ENCODE data around the gene AVL9. TPM values are rescaled to one million over a fixed set of nuclear protein-coding genes. Genes with fewer than 3 reads are reported as not detected.

The AVL9 gene
- 22.4 TPM for polyA plus RNA-seq (2013)

- CTCF ChIA-PET, result interaction anchor here (0.7 to 0.9 kb wide), 3 partner anchors 9 to 80 kb away, joined by 3 to 4 read pairs (median 3); no protein-coding TSS in a partner anchor
- under 1% methylated on average over 46 of the region's 67 CpGs for WGBS (ENCODE audit: insufficient coverage)
- POLR2A ChIA-PET, result interaction anchor here (0.8 to 1.3 kb wide), 4 partner anchors 11 to 37 kb away, joined by 3 to 4 read pairs (median 3); no protein-coding TSS in a partner anchor
- H3K36me3 ChIP-seq (ENCODE audit: control insufficient read depth in 4 of 4, insufficient read depth in 4 of 4, low read length in 3 of 4), result peaks cover 0 to 3% (median under 1%) of the 10 kb centered on the region in 4 experiments
- peak; percentile 96 to 98 (median 98) for DNase-seq
- peak within 1 kb of the TSS; percentile 64 to 97 (median 90) for H3K4me3 ChIP-seq (ENCODE audit: control insufficient read depth in 1 of 7, extremely low read depth in 1 of 7, insufficient read depth in 4 of 7, low read depth in 2 of 7, low read length in 6 of 7)
- H3K9me3 ChIP-seq (ENCODE audit: control extremely low read depth in 1 of 5, control insufficient read depth in 4 of 5, insufficient read depth in 2 of 5, low read depth in 1 of 5, low read length in 4 of 5), result no peaks in the 10 kb centered on the region
- H3K4me1 ChIP-seq (ENCODE audit: control extremely low read depth in 1 of 4, control insufficient read depth in 4 of 4, insufficient read depth in 4 of 4, low read length in 3 of 4), result peaks cover 4 to 22% (median 16%) of the 10 kb centered on the region in 4 experiments
- no peaks in the 10 kb centered on the region for H3K27me3 ChIP-seq (replicated peaks in 2 of 5; ENCODE audit: control insufficient read depth in 4 of 5, insufficient read depth in 5 of 5, low read length in 4 of 5)
- H3K27ac ChIP-seq (ENCODE audit: insufficient read depth in 1 of 2, low read depth in 1 of 2, low read length in 2 of 2, poor library complexity in 1 of 2, severe bottlenecking in 2 of 2), result peak within 1 kb of the TSS; percentile 58 to 90
Measured at GRCh38 chr7:32495298-32496051, at the start of gene AVL9. Gene AVL9 (plus strand): TSS chr7:32495489. CDS start chr7:32495710, 221 bp downstream.

GRCh38 chr7:32447218-32447617 is 48.1 kb upstream of the AVL9 start:
- ChIA-PET POLR2A (no interaction called here), CTCF (no interaction called here)
- H3K36me3 ChIP-seq (ENCODE audit: control insufficient read depth in 4 of 4, insufficient read depth in 4 of 4, low read length in 3 of 4), result no peaks in the 10 kb centered on the region
- no peak for DNase-seq
- WGBS (ENCODE audit: insufficient coverage), result 92% methylated on average over 2 of the region's 2 CpGs
- H3K27ac ChIP-seq (ENCODE audit: insufficient read depth in 1 of 2, low read depth in 1 of 2, low read length in 2 of 2, poor library complexity in 1 of 2, severe bottlenecking in 2 of 2), result no peak overlapping the region
- H3K27me3 ChIP-seq (replicated peaks in 2 of 5; ENCODE audit: control insufficient read depth in 4 of 5, insufficient read depth in 5 of 5, low read length in 4 of 5), result peaks cover 0 to 2% (median 0%) of the 10 kb centered on the region in 5 experiments
- H3K9me3 ChIP-seq (ENCODE audit: control extremely low read depth in 1 of 5, control insufficient read depth in 4 of 5, insufficient read depth in 2 of 5, low read depth in 1 of 5, low read length in 4 of 5), result peaks cover 0 to 3% (median 3%) of the 10 kb centered on the region in 5 experiments
- H3K4me1 ChIP-seq (ENCODE audit: control extremely low read depth in 1 of 4, control insufficient read depth in 4 of 4, insufficient read depth in 4 of 4, low read length in 3 of 4), result no peaks in the 10 kb centered on the region
- no peak overlapping the region for H3K4me3 ChIP-seq (ENCODE audit: control insufficient read depth in 1 of 7, extremely low read depth in 1 of 7, insufficient read depth in 4 of 7, low read depth in 2 of 7, low read length in 6 of 7)

GRCh38 chr7:32453341-32454011 is 41.8 kb upstream of the AVL9 start:
- no peaks in the 10 kb centered on the region for H3K27me3 ChIP-seq (replicated peaks in 2 of 5; ENCODE audit: control insufficient read depth in 4 of 5, insufficient read depth in 5 of 5, low read length in 4 of 5)
- H3K27ac ChIP-seq (ENCODE audit: insufficient read depth in 1 of 2, low read depth in 1 of 2, low read length in 2 of 2, poor library complexity in 1 of 2, severe bottlenecking in 2 of 2), result no peak overlapping the region
- no peaks in the 10 kb centered on the region for H3K4me1 ChIP-seq (ENCODE audit: control extremely low read depth in 1 of 4, control insufficient read depth in 4 of 4, insufficient read depth in 4 of 4, low read length in 3 of 4)
- 80% methylated on average over 3 of the region's 8 CpGs for WGBS (ENCODE audit: insufficient coverage)
- ChIA-PET POLR2A (no interaction called here), CTCF (no interaction called here)
- no peaks in the 10 kb centered on the region for H3K9me3 ChIP-seq (ENCODE audit: control extremely low read depth in 1 of 5, control insufficient read depth in 4 of 5, insufficient read depth in 2 of 5, low read depth in 1 of 5, low read length in 4 of 5)
- DNase-seq, result no peak
- no peaks in the 10 kb centered on the region for H3K36me3 ChIP-seq (ENCODE audit: control insufficient read depth in 4 of 4, insufficient read depth in 4 of 4, low read length in 3 of 4)
- H3K4me3 ChIP-seq (ENCODE audit: control insufficient read depth in 1 of 7, extremely low read depth in 1 of 7, insufficient read depth in 4 of 7, low read depth in 2 of 7, low read length in 6 of 7), result no peak overlapping the region

- WGBS (ENCODE audit: insufficient coverage), result 69% methylated on average over 2 of the region's 3 CpGs
- CTCF ChIA-PET, result no interaction called here
- no peak for DNase-seq
- H3K9me3 ChIP-seq (ENCODE audit: control extremely low read depth in 1 of 5, control insufficient read depth in 4 of 5, insufficient read depth in 2 of 5, low read depth in 1 of 5, low read length in 4 of 5), result no peaks in the 10 kb centered on the region
- H3K27me3 ChIP-seq (replicated peaks in 2 of 5; ENCODE audit: control insufficient read depth in 4 of 5, insufficient read depth in 5 of 5, low read length in 4 of 5), result peaks cover 0 to 2% (median 0%) of the 10 kb centered on the region in 5 experiments
- no peak overlapping the region for H3K27ac ChIP-seq (ENCODE audit: insufficient read depth in 1 of 2, low read depth in 1 of 2, low read length in 2 of 2, poor library complexity in 1 of 2, severe bottlenecking in 2 of 2)
- no peaks in the 10 kb centered on the region for H3K4me1 ChIP-seq (ENCODE audit: control extremely low read depth in 1 of 4, control insufficient read depth in 4 of 4, insufficient read depth in 4 of 4, low read length in 3 of 4)
- H3K36me3 ChIP-seq (ENCODE audit: control insufficient read depth in 4 of 4, insufficient read depth in 4 of 4, low read length in 3 of 4), result no peaks in the 10 kb centered on the region
- POLR2A ChIA-PET, result no interaction called here
- no peak overlapping the region for H3K4me3 ChIP-seq (ENCODE audit: control insufficient read depth in 1 of 7, extremely low read depth in 1 of 7, insufficient read depth in 4 of 7, low read depth in 2 of 7, low read length in 6 of 7)
Measured at GRCh38 chr7:32458025-32458424, 37.3 kb upstream of the AVL9 start.

- Histone ChIP-seq H3K4me3 (ENCODE audit: control insufficient read depth in 1 of 7, extremely low read depth in 1 of 7, insufficient read depth in 4 of 7, low read depth in 2 of 7, low read length in 6 of 7) (no peak overlapping the region), H3K27ac (ENCODE audit: insufficient read depth in 1 of 2, low read depth in 1 of 2, low read length in 2 of 2, poor library complexity in 1 of 2, severe bottlenecking in 2 of 2) (no peak overlapping the region), H3K36me3 (ENCODE audit: control insufficient read depth in 4 of 4, insufficient read depth in 4 of 4, low read length in 3 of 4) (no peaks in the 10 kb centered on the region), H3K4me1 (ENCODE audit: control extremely low read depth in 1 of 4, control insufficient read depth in 4 of 4, insufficient read depth in 4 of 4, low read length in 3 of 4) (no peaks in the 10 kb centered on the region), H3K9me3 (ENCODE audit: control extremely low read depth in 1 of 5, control insufficient read depth in 4 of 5, insufficient read depth in 2 of 5, low read depth in 1 of 5, low read length in 4 of 5) (no peaks in the 10 kb centered on the region), H3K27me3 (replicated peaks in 2 of 5; ENCODE audit: control insufficient read depth in 4 of 5, insufficient read depth in 5 of 5, low read length in 4 of 5) (peaks cover 0 to 2% (median 0%) of the 10 kb centered on the region in 5 experiments)
- ChIA-PET POLR2A (no interaction called here), CTCF (interaction anchor here (1.3 kb wide), 1 partner anchor 15 kb away, joined by 3 read pairs; no protein-coding TSS in a partner anchor)
- no peak for DNase-seq
- WGBS (ENCODE audit: insufficient coverage), result 100% methylated on average over 2 of the region's 2 CpGs
Measured at GRCh38 chr7:32459788-32460187, 35.5 kb upstream of the AVL9 start.

- Histone ChIP-seq H3K9me3 (ENCODE audit: control extremely low read depth in 1 of 5, control insufficient read depth in 4 of 5, insufficient read depth in 2 of 5, low read depth in 1 of 5, low read length in 4 of 5) (no peaks in the 10 kb centered on the region), H3K36me3 (ENCODE audit: control insufficient read depth in 4 of 4, insufficient read depth in 4 of 4, low read length in 3 of 4) (no peaks in the 10 kb centered on the region), H3K4me3 (ENCODE audit: control insufficient read depth in 1 of 7, extremely low read depth in 1 of 7, insufficient read depth in 4 of 7, low read depth in 2 of 7, low read length in 6 of 7) (no peak overlapping the region), H3K4me1 (ENCODE audit: control extremely low read depth in 1 of 4, control insufficient read depth in 4 of 4, insufficient read depth in 4 of 4, low read length in 3 of 4) (no peaks in the 10 kb centered on the region), H3K27ac (ENCODE audit: insufficient read depth in 1 of 2, low read depth in 1 of 2, low read length in 2 of 2, poor library complexity in 1 of 2, severe bottlenecking in 2 of 2) (no peak overlapping the region), H3K27me3 (replicated peaks in 2 of 5; ENCODE audit: control insufficient read depth in 4 of 5, insufficient read depth in 5 of 5, low read length in 4 of 5) (peaks cover 0 to 2% (median 0%) of the 10 kb centered on the region in 5 experiments)
- ChIA-PET CTCF (no interaction called here), POLR2A (no interaction called here)
- DNase-seq, result no peak
- 94% methylated on average over 2 of the region's 2 CpGs for WGBS (ENCODE audit: insufficient coverage)
Measured at GRCh38 chr7:32461484-32461883, 33.8 kb upstream of the AVL9 start.

- POLR2A ChIA-PET, result no interaction called here
- no peak for DNase-seq
Measured at GRCh38 chr7:32462451-32462850, 32.8 kb upstream of the AVL9 start.

More at GRCh38 chr7:32462451-32462850, 32.8 kb upstream of the AVL9 start:
- no peak overlapping the region for H3K27ac ChIP-seq (ENCODE audit: insufficient read depth in 1 of 2, low read depth in 1 of 2, low read length in 2 of 2, poor library complexity in 1 of 2, severe bottlenecking in 2 of 2)
- CTCF ChIA-PET, result no interaction called here
- no peaks in the 10 kb centered on the region for H3K36me3 ChIP-seq (ENCODE audit: control insufficient read depth in 4 of 4, insufficient read depth in 4 of 4, low read length in 3 of 4)
- no peaks in the 10 kb centered on the region for H3K9me3 ChIP-seq (ENCODE audit: control extremely low read depth in 1 of 5, control insufficient read depth in 4 of 5, insufficient read depth in 2 of 5, low read depth in 1 of 5, low read length in 4 of 5)
- no peaks in the 10 kb centered on the region for H3K4me1 ChIP-seq (ENCODE audit: control extremely low read depth in 1 of 4, control insufficient read depth in 4 of 4, insufficient read depth in 4 of 4, low read length in 3 of 4)
- no peak overlapping the region for H3K4me3 ChIP-seq (ENCODE audit: control insufficient read depth in 1 of 7, extremely low read depth in 1 of 7, insufficient read depth in 4 of 7, low read depth in 2 of 7, low read length in 6 of 7)
- peaks cover 0 to 2% (median 0%) of the 10 kb centered on the region in 5 experiments for H3K27me3 ChIP-seq (replicated peaks in 2 of 5; ENCODE audit: control insufficient read depth in 4 of 5, insufficient read depth in 5 of 5, low read length in 4 of 5)

All from common myeloid progenitor, CD34-positive (primary cell).